Esophagus squamous epithelium (tissue), 5 donors: ENCODE data around the gene MAN2A1. TPM values are rescaled to one million over a fixed set of nuclear protein-coding genes. Genes with fewer than 3 reads are reported as not detected.

Experiments
- DNase-seq: peaks from one replicate; lab custom pipeline; 2025; lab: John Stamatoyannopoulos, UW
- H3K27ac ChIP-seq, 4 donors: fragments of 200-600 bp; sonication (generic); one replicate each; pipeline ENCODE4 v1.5.1; 2016 to 2019; ENCODE audit warnings: mild to moderate bottlenecking in 1 of 4
- H3K27me3 ChIP-seq, 4 donors: fragments of 200-600 bp; sonication (generic); 1 replicate in 3 of 4; 2 replicates in 1 of 4; pipeline versions ENCODE4 v1.5.1 to v1.6.0; 2017 to 2021; ENCODE audit warnings: antibody characterized with exemption in 1 of 4
- H3K36me3 ChIP-seq, 3 donors: fragments of 200-600 bp; sonication (generic); one replicate each; pipeline ENCODE4 v1.5.1; 2016 to 2019
- H3K4me1 ChIP-seq, 3 donors: fragments of 200-600 bp; sonication (generic); one replicate each; pipeline ENCODE4 v1.5.1; 2017 to 2019
- H3K4me3 ChIP-seq, 4 donors: fragments of 200-600 bp; sonication (generic); 1 replicate in 3 of 4; 2 replicates in 1 of 4; pipeline ENCODE4 v1.5.1; 2016 to 2019; ENCODE audit warnings: mild to moderate bottlenecking in 2 of 4, moderate library complexity in 1 of 4
- H3K9me3 ChIP-seq, 3 donors: fragments of 200-600 bp; sonication (generic); one replicate each; pipeline ENCODE4 v1.5.1; 2016 to 2019
- POLR2A ChIP-seq, 4 donors: fragments of 450-650 bp; IDR thresholded peaks; one replicate each; pipeline ENCODE4 v1.6.1; 2017; ENCODE audit warnings: antibody characterized with exemption in 4 of 4, mild to moderate bottlenecking in 4 of 4, moderate library complexity in 3 of 4
- WGBS, 2 donors: methylation state at CpG; one replicate each; pipeline ENCODE4 v1.1.5; 2018; 5-methylcytosine and 5-hydroxymethylcytosine counted together
- intact Hi-C: fragments of 100-400 bp; cut with DNase I; formaldehyde crosslinking; loops from one replicate; pipeline ENCODE4 v1.15.0; 2022
- total RNA-seq, 4 donors: library from RNA; depleted of rRNA; stranded (reverse); fragments of >200 nt; gene quantifications; one replicate each; pipeline ENCODE4 v1.1.0, GENCODE V29; 2016
- TF ChIP-seq, protein P1 (sequence below), 6 experiments: fragments of 450-650 bp in 4 of 6; fragments of 200-600 bp in 2 of 6; sonication (generic) in 2 of 6; IDR thresholded peaks; one replicate each; pipeline ENCODE4 v1.5.1; 2016 to 2019; ENCODE audit warnings: antibody characterized with exemption in 6 of 6, mild to moderate bottlenecking in 4 of 6, moderate library complexity in 4 of 6
- donor health status: DM: yes; HTN: yes; CAD: no.

The MAN2A1 gene
- total RNA-seq, 4 donors from 2014 or later, result 27.4 to 40.1 (median 37.4) TPM

DNA sequence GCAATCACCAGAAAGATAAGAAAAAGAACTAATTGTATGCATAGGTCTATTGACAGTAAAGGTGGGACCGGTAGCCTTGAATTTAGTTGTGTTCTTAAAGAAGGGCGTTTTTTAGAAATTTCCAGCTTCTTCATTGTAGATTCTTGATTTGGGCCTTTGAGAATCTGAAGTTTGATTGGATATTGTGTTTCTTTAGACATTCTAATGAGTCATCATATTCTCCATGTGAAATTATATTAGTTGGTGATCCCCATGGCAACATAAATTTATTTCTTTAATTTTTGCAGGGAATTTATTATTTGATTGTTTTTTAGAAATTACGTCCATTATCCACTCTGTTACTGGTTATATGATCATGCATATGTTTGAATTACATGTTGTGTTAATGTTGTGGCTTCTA is 63.6 kb downstream of the MAN2A1 start:
- no peak overlapping the region for H3K27ac ChIP-seq
- no peaks in the 10 kb centered on the region for H3K27me3 ChIP-seq
- H3K9me3 ChIP-seq, result no peaks in the 10 kb centered on the region
- WGBS, 2 donors, result 92 to 100% methylated on average over 3 of the region's 3 CpGs
- H3K36me3 ChIP-seq, result peaks cover 0 to 30% (median 0%) of the 10 kb centered on the region in 3 donors
- intact Hi-C loops, result no loop called here
- H3K4me3 ChIP-seq, result no peak overlapping the region
- TF ChIP-seq, protein P1, sequence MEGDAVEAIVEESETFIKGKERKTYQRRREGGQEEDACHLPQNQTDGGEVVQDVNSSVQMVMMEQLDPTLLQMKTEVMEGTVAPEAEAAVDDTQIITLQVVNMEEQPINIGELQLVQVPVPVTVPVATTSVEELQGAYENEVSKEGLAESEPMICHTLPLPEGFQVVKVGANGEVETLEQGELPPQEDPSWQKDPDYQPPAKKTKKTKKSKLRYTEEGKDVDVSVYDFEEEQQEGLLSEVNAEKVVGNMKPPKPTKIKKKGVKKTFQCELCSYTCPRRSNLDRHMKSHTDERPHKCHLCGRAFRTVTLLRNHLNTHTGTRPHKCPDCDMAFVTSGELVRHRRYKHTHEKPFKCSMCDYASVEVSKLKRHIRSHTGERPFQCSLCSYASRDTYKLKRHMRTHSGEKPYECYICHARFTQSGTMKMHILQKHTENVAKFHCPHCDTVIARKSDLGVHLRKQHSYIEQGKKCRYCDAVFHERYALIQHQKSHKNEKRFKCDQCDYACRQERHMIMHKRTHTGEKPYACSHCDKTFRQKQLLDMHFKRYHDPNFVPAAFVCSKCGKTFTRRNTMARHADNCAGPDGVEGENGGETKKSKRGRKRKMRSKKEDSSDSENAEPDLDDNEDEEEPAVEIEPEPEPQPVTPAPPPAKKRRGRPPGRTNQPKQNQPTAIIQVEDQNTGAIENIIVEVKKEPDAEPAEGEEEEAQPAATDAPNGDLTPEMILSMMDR (IDR thresholded peaks at IDR 0.05), result no peak
- TF ChIP-seq POLR2A (IDR thresholded peaks at IDR 0.05), result no peak
- no peak for DNase-seq
- H3K4me1 ChIP-seq, result peaks cover 0 to 6% (median 0%) of the 10 kb centered on the region in 3 donors

DNA sequence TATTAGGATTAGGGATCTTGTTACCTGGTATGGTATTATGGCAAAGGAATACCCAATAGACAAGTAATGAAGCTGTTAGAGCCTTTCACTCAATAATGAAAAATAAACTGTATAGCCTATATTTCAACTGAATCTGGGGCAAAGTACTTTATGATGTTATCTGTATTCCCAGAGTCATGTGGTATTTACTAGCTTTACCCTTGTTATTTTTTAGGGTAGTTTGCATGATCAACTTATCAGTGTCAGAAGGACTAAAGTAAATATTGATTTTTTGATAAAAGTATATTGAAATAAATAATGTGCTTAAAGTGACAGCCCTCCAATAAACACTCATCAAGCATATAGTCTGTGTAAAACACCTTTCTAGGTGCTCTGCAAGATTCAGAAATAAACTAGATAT is 64.6 kb downstream of the MAN2A1 start:
- Histone ChIP-seq H3K4me1 (peaks cover 0 to 6% (median 0%) of the 10 kb centered on the region in 3 donors), H3K4me3 (no peak overlapping the region), H3K9me3 (no peaks in the 10 kb centered on the region), H3K27me3 (no peaks in the 10 kb centered on the region), H3K27ac (no peak overlapping the region), H3K36me3 (peaks cover 0 to 30% (median 0%) of the 10 kb centered on the region in 3 donors)
- intact Hi-C loops, result no loop called here
- TF ChIP-seq, protein P1 (IDR thresholded peaks at IDR 0.05), result no peak
- TF ChIP-seq POLR2A (IDR thresholded peaks at IDR 0.05), result no peak
- no peak for DNase-seq

DNA sequence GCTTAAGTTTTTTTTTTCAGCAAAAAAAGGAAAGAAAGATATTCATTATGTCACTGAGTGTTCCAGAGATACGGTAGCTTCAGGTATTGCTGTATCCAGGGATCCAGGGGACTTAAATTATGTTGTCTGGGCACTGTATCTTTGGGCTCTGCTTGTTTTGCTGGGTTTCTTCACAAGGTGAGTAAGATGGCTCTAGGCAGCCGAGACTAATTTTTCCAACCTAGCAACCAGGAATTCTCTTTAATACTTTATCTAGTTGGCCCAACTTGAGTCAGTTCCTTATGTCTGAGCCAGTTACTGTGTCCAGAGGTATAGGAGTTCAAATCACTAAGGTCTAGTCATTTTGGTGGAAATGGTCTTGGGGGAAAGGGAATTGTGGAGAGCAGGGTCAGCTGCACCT is 66.0 kb downstream of the MAN2A1 start:
- no peak for DNase-seq
- H3K27me3 ChIP-seq, result no peaks in the 10 kb centered on the region
- intact Hi-C loops, result no loop called here
- peaks cover 0 to 35% (median 0%) of the 10 kb centered on the region in 3 donors for H3K36me3 ChIP-seq
- H3K9me3 ChIP-seq, result no peaks in the 10 kb centered on the region
- TF ChIP-seq, protein P1 (IDR thresholded peaks at IDR 0.05), result no peak
- H3K4me3 ChIP-seq, result no peak overlapping the region
- WGBS, 2 donors, result 67 to 87% methylated on average over 2 of the region's 2 CpGs
- H3K4me1 ChIP-seq, result peaks cover 0 to 8% (median 0%) of the 10 kb centered on the region in 3 donors
- H3K27ac ChIP-seq, result no peak overlapping the region

- peaks cover 0 to 35% (median 0%) of the 10 kb centered on the region in 3 donors for H3K36me3 ChIP-seq
- H3K4me1 ChIP-seq, result peaks cover 0 to 8% (median 0%) of the 10 kb centered on the region in 3 donors
- no peak for DNase-seq
- TF ChIP-seq, protein P1 (IDR thresholded peaks at IDR 0.05), result no peak
- TF ChIP-seq POLR2A (IDR thresholded peaks at IDR 0.05), result no peak
- no peaks in the 10 kb centered on the region for H3K9me3 ChIP-seq
- no peak overlapping the region for H3K4me3 ChIP-seq
- intact Hi-C loops, result no loop called here
- no peak overlapping the region for H3K27ac ChIP-seq
- WGBS, 2 donors, result 76 to 82% methylated on average over 6 of the region's 6 CpGs
- H3K27me3 ChIP-seq, result no peaks in the 10 kb centered on the region
Measured at GRCh38 chr5:109756543-109757185, 66.9 kb downstream of the MAN2A1 start.

GRCh38 chr5:109757490-109757889 is 67.8 kb downstream of the MAN2A1 start:
- Histone ChIP-seq H3K9me3 (no peaks in the 10 kb centered on the region), H3K4me1 (peaks cover 0 to 8% (median 0%) of the 10 kb centered on the region in 3 donors), H3K36me3 (peaks cover 0 to 39% (median 0%) of the 10 kb centered on the region in 3 donors), H3K27ac (no peak overlapping the region), H3K27me3 (no peaks in the 10 kb centered on the region), H3K4me3 (no peak overlapping the region)
- TF ChIP-seq, protein P1 (IDR thresholded peaks at IDR 0.05), result no peak
- no peak for TF ChIP-seq POLR2A (IDR thresholded peaks at IDR 0.05)
- intact Hi-C loops, result no loop called here
- no peak for DNase-seq
